ENCODE results near the gene ANTKMT.

ANTKMT gene

DNA sequence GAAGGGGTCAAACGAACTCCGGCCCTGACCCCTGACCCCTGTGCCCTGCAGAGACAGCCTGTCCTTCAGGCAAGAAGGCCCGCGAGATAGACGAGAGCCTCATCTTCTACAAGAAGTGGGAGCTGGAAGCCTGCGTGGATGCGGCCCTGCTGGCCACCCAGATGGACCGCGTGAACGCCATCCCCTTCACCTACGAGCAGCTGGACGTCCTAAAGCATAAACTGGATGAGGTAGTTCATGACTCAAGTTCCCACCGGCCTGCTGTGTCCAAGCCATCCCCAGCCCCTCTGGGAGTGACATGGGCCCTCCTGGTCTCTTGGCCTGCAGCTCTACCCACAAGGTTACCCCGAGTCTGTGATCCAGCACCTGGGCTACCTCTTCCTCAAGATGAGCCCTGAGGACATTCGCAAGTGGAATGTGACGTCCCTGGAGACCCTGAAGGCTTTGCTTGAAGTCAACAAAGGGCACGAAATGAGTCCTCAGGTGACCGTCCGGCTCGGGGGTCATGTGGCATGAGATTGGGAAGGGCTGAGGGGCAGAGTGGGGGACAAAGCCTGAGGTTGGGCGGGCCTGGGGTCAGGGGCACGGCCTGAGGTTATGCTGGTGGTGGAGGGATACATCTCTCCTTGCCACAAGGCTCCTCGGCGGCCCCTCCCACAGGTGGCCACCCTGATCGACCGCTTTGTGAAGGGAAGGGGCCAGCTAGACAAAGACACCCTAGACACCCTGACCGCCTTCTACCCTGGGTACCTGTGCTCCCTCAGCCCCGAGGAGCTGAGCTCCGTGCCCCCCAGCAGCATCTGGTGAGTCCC lies 45.3 kb downstream of the ANTKMT start:
- H3K9me3 Mint-ChIP-seq: no peaks in the 10 kb centered on the region
- peaks cover 14% of the 10 kb centered on the region for H3K4me1 Mint-ChIP-seq
- TF ChIP-seq CTCF (IDR thresholded peaks at IDR 0.05): no peak
- no peak overlapping the region for H3K4me3 Mint-ChIP-seq
- no peaks in the 10 kb centered on the region for H3K36me3 Mint-ChIP-seq (ENCODE audit: low read depth)
- DNase-seq: no peak
- no peak overlapping the region for H3K27ac Mint-ChIP-seq
- no peaks in the 10 kb centered on the region for H3K27me3 Mint-ChIP-seq (ENCODE audit: low read depth, poor library complexity)

- no peak for DNase-seq
- Mint-ChIP-seq H3K27ac (no peak overlapping the region), H3K36me3 (ENCODE audit: low read depth) (no peaks in the 10 kb centered on the region), H3K4me3 (no peak overlapping the region), H3K27me3 (ENCODE audit: low read depth, poor library complexity) (no peaks in the 10 kb centered on the region), H3K4me1 (peaks cover 14% of the 10 kb centered on the region), H3K9me3 (no peaks in the 10 kb centered on the region)
- no peak for TF ChIP-seq CTCF (IDR thresholded peaks at IDR 0.05)
Observed at GRCh38 chr16:766820-767640, 46.1 kb downstream of the ANTKMT start.

DNA sequence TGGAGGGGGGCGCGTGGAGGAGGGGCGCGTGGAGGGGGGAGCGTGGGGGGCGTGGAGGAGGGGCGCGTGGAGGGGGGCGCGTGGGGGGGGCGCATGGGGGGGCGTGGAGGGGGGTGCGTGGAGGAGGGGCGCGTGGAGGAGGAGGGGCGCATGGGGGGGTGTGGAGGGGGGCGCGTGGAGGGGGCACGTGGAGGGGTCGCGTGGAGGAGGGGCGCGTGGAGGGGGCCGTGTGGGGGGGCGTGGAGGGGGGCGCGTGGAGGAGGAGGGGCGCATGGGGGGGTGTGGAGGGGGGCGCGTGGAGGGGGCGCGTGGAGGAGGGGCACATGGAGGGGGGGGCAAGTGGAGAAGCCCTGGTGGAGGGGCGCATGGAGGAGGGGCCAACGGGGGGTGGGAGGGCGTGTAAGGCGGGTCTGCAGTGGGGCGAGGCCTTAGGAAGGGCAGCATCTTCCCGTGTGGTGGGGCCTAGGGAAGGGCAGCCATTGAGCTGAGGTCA lies 46.8 kb downstream of the ANTKMT start:
- H3K36me3 Mint-ChIP-seq (ENCODE audit: low read depth): no peaks in the 10 kb centered on the region
- H3K27me3 Mint-ChIP-seq (ENCODE audit: low read depth, poor library complexity): no peaks in the 10 kb centered on the region

GRCh38 chr16:768428-768827 lies 47.5 kb downstream of the ANTKMT start:
- H3K27me3 Mint-ChIP-seq (ENCODE audit: low read depth, poor library complexity): no peaks in the 10 kb centered on the region
- no peaks in the 10 kb centered on the region for H3K36me3 Mint-ChIP-seq (ENCODE audit: low read depth)
- no peak for DNase-seq
- H3K27ac Mint-ChIP-seq: no peak overlapping the region
- no peak overlapping the region for H3K4me3 Mint-ChIP-seq
- H3K4me1 Mint-ChIP-seq: peaks cover 10% of the 10 kb centered on the region
- no peak for TF ChIP-seq CTCF (IDR thresholded peaks at IDR 0.05)
- H3K9me3 Mint-ChIP-seq: no peaks in the 10 kb centered on the region

More for the DNA sequence above, 46.8 kb downstream of the ANTKMT start:
- no peaks in the 10 kb centered on the region for H3K9me3 Mint-ChIP-seq
- no peak for TF ChIP-seq CTCF (IDR thresholded peaks at IDR 0.05)
- peaks cover 12% of the 10 kb centered on the region for H3K4me1 Mint-ChIP-seq
- DNase-seq: no peak
- no peak overlapping the region for H3K4me3 Mint-ChIP-seq
- H3K27ac Mint-ChIP-seq: no peak overlapping the region

DNA sequence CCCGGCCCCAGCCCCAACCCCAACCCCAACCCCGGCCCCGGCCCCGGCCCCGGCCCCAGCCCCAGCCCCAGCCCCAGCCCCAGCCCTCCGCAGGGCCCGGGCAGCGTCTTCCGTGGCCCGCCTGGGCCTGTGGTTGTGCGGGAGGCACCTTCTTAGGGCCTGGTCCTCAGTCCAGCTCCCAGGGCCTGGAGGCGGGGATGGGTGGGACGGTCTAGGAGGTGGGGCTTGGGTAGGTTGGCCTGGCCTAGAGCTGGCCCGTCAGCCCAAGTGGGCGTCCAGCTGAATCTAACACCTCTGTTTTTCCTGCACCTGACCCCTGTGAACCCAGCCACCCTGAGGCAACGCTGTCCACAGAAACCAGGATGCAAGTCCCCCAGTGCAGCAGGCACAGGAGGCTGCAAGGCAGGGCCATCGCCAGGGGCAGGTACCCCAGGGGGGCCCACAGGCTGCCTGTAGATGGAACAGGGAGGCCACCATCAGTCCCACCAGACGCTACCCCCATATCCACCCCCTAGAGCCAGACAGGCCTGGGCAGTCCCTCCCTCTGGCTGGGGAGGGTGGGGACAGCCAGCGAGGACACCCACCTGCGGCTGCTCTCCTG lies 48.3 kb downstream of the ANTKMT start:
- H3K9me3 Mint-ChIP-seq: no peaks in the 10 kb centered on the region
- no peaks in the 10 kb centered on the region for H3K36me3 Mint-ChIP-seq (ENCODE audit: low read depth)
- DNase-seq: no peak

More for the DNA sequence above, 48.3 kb downstream of the ANTKMT start:
- H3K4me1 Mint-ChIP-seq: peaks cover 10% of the 10 kb centered on the region
- no peak overlapping the region for H3K27ac Mint-ChIP-seq
- H3K27me3 Mint-ChIP-seq (ENCODE audit: low read depth, poor library complexity): no peaks in the 10 kb centered on the region
- no peak for TF ChIP-seq CTCF (IDR thresholded peaks at IDR 0.05)
- H3K4me3 Mint-ChIP-seq: no peak overlapping the region
